Ureter (tissue), 1 donor: Measurements from ENCODE around the gene TNIP1. TPM values are rescaled to one million over a fixed set of nuclear protein-coding genes. Genes with fewer than 3 reads are reported as not detected.

Experiments
- DNase-seq: peaks from one replicate; pipeline ENCODE4 v3.0.0-alpha.2; 2020; ENCODE audit warnings: low spot score
- total RNA-seq: library from RNA; stranded (reverse); gene quantifications from one replicate; pipeline ENCODE4 v1.2.4, GENCODE V29; 2023
- donor health status: DM: yes; HTN: yes; CAD: no.

TNIP1 gene
- total RNA-seq, 1 donor from 2014 or later: 75.4 TPM

DNA sequence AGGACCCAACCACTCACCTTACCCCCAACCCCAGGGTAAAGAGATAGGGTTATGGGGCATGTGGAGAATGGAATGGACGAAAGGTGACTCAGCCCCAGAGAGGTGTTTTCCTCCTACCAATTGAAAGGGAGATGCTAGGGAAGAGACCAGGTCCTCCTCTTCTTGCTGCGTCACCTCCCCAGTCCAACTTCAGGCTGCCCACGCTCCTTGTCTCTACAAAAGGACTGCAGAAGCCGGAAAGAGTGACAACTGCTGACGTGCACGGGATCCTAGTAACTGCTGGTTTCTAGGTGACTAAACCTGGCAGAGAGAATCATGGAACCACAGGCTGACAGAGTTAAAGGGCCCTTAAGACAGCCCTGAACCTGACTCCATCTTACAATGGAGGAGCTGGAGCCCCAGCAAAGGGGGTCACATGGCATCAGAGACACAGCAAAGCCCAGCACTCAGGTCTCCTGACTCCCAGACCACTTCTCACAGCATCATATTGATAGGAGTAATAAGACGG is 58.3 kb downstream of the TNIP1 start:
- no peak for DNase-seq

DNA sequence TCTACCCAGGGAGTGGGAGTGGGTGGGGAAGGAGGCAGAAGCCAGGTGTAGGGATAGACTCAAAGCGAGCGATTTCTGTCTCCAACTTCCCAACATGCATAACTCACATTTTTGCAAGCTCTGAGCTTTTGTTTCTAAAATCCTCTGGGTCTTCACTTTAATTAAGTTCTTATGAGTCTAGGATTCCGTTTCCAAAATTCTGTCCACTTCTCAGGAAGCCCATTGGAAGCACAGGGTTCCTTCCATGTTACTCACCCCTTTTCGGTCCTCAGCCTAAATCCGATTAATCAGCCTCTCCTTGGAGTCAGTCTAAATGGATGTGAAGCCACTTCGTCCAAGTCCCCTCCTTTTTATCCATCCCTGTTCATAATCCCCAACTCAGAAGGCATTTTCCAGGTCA is 59.1 kb downstream of the TNIP1 start:
- DNase-seq: no peak

DNA sequence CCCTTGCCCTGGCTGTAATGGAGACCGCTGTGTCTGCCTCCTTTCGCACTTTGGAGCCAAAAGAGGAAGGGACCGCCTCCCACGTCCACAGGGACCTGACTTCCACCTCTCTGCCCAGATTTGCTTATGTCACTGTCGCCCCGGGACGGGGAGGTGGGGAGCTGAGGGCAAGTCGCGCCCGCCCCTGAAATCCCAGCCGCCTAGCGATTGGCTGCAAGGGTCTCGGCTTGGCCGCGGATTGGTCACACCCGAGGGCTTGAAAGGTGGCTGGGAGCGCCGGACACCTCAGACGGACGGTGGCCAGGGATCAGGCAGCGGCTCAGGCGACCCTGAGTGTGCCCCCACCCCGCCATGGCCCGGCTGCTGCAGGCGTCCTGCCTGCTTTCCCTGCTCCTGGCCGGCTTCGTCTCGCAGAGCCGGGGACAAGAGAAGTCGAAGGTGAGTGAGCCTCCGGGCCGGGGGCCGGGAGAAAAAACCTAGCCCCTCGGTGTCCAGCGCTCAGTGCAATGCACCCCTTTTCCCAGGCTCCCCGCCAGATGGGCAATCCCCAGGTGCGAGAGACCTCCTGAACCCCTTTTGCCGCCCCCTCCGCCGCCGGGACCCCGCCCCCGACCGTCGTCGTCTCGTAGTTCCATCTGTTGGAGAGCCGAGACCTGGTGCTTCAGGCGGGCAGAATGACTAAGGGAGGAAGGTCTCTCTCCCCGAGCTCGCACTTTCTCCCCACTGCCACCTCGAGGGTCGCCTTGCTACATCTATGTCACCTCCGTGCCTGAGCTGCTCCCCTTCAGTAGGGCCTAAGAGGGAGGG is 60.3 kb downstream of the TNIP1 start, which contains the start of gene GPX3:
TSS of gene GPX3 (plus strand) at position 288 of the 807 bp plus-strand sequence. CDS start at position 352, 64 bp downstream.
- peak; percentile 85 for DNase-seq

DNA sequence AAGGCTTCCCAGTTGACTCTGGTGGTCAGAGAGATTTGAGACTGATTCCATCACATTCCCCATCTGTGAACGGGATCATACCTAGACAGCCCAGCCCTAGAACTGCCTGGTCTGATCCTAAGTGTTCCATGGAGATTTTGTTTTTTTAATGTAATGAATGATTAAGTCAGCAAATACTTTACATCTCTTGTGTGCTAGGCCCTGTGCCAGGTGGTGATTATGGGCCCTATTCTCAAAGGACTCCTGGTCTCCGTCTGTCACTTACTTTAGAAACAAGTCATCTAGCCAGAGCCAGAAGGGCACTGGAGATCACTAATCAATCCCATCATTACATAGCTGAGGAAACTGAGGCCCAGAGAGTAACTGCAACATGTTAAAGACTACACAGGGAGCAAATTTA is 61.5 kb downstream of the TNIP1 start:
- DNase-seq: no peak

GRCh38 chr5:151018846-151019245 is 62.0 kb downstream of the TNIP1 start:
- DNase-seq: no peak

DNA sequence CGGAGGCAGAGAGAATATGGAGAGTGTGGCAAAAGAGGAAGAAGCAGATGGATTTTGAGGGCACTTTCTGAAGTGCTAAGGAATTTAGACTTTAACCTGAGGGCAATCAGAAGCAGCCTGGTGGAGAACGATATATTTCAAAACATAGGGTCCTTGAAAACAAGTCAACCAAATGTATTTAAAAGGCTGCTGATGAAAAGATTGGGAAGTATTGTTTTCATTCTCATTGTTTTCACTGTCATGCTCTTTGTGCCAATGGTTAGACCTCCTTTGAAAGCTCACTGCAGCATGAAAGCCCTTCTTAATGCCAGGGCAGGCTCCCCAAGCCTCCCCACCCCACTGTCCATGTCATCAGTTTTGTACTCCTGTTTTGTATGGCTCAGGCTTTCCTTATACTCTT is 62.9 kb downstream of the TNIP1 start:
- DNase-seq: no peak

GRCh38 chr5:151016700-151017099 is 64.1 kb downstream of the TNIP1 start:
- DNase-seq: no peak

- DNase-seq: no peak
These were observed 64.8 kb downstream of the TNIP1 start for GRCh38 chr5:151015974-151016587.

- DNase-seq: no peak
These were observed 66.0 kb downstream of the TNIP1 start for GRCh38 chr5:151014680-151015343.

DNA sequence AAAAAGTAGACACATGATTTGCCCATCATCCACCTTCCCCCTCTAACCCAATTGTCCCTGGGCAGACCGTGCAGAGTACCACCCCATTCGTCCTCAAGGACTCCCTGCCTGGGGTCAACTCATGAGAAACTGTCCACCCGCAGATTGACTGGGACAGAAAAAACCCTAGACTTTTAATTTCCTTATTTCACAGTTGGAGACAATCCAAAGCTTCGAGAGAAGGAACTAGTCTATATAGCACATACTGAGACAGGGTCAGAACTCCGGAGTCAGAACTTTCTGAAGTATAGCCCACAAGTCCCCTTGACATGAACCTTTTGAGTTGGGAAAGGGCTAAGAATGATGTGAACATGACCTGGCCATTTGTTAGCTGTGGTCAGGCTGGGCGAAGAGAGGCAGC is 68.0 kb downstream of the TNIP1 start:
- no peak for DNase-seq

- DNase-seq: no peak
These were observed 71.9 kb downstream of the TNIP1 start for GRCh38 chr5:151008906-151009305.

DNA sequence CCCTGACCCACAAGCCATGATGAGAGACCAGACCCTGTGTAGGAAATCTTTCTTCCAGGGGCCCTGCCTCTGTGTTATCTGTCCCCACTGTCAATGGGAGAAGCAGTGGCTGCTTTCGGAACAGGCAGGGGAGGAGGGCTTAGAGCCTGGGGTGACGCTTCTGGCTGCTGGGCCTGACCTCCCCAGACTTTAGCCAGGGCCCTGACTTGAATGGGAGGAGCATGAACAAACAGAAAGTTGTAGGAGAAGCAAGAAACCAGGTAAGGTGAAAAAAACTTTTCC is 72.7 kb downstream of the TNIP1 start:
- DNase-seq: no peak

- no peak for DNase-seq
These were observed 73.2 kb downstream of the TNIP1 start for GRCh38 chr5:151007430-151008209.

- no peak for DNase-seq
These were observed 74.0 kb downstream of the TNIP1 start for GRCh38 chr5:151006704-151007334.

- peak; percentile 88 for DNase-seq
These were observed 74.8 kb downstream of the TNIP1 start for GRCh38 chr5:151005950-151006576.

DNA sequence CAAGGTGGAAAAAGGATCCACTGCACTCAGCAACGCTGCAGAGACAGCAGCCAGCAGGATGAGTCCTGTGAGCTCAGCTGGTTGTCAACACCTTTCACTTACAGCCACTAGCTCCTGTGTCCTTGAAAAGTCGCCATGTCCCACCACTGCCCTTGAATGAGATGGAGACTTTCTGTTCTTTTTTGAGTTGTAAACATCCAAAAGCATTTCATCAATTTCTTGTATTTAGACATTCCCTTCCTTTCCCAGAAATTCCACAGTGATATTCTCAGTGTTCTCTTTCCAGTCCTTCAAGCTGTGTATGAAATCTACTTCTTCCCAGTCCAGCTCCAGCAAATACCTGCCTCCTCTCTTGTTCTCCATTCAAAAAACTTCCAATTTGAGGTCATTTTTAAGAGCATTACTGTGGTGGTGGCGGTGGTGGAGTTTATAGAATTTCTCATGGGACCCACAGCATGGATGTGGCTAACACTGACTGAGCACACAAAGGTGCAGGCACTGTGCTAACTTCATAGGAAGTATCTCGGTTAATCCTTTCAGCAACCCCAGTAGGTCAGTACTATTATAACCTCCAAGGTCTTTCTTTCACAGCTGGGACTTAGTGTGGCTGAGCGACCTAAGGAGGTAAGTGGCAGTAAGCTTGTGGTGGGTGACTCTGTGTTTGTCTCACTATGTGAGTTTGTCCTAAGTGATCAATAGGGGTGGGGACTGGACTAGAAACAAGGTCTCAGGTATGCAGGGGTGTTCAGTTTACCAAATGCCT is 75.5 kb downstream of the TNIP1 start:
- peak; percentile 61 for DNase-seq

GRCh38 chr5:151004499-151004898 is 76.3 kb downstream of the TNIP1 start:
- DNase-seq: no peak

- no peak for DNase-seq
These were observed 77.4 kb downstream of the TNIP1 start for GRCh38 chr5:151003503-151003860.

DNA sequence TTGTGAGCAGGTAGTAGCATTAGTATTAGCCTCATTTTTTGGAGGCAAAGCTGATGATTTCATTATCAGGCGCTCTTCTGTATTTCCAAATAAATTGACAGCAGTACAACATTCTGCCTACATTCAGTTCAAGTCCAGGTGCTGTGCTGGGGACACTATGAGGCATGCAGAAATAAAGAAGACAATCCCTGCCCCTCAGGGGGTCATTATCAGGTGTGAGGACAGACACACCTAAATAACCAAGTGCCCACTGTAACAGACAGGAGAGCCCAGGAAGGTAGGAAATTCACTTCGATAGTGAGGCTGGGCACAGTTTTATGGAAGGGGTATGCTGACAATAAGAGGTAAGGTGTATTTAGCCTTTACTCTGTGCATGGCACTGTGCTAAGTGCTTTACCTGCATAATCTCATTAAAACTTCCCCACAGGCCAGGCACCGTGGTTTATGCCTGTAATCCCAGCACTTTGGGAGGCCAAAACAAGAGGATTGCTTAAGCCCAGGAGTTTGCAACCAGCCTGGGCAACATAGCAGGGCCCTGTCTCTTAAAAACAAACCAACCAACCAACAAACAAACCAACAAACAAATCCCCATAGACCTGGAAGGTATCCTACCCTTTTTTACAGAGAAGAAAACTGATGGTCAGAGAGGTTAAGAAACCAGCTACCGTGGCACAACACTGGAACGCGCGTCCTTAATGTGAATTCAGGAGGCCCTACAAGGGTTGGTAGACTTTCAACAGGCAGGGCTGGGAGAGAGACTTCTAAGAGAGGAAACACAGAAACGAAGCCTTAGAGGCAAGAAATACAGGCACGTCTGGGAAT is 77.9 kb downstream of the TNIP1 start:
- DNase-seq: peak; percentile 35
